Tibial nerve (tissue), 4 donors: ENCODE measurements around the gene MRPL47. TPM values are rescaled to one million over a fixed set of nuclear protein-coding genes. Genes with fewer than 3 reads are reported as not detected.
A peak's percentile ranks its signal among the peaks of the same experiment; 100 is the strongest.

ENCODE experiments used
- DNase-seq, 2 donors: peaks; one replicate each; pipeline ENCODE4 v3.0.0-alpha.2; 2019; ENCODE audit warnings: low spot score in 2 of 2
- H3K27ac ChIP-seq, 4 donors: fragments of 200-600 bp; sonication (generic) in 3 of 4; one replicate each; pipeline ENCODE4 v1.5.1; 2017 to 2019; ENCODE audit warnings: mild to moderate bottlenecking in 1 of 4
- H3K27me3 ChIP-seq, 2 donors: fragments of 200-600 bp; sonication (generic) in 1 of 2; one replicate each; pipeline versions ENCODE4 v1.5.1 to v1.6.0; 2017 to 2019
- H3K36me3 ChIP-seq, 3 donors: fragments of 200-600 bp; sonication (generic); one replicate each; pipeline ENCODE4 v1.5.1; 2018 to 2019
- H3K4me1 ChIP-seq, 4 donors: fragments of 200-600 bp; sonication (generic) in 3 of 4; one replicate each; pipeline ENCODE4 v1.5.1; 2017 to 2019
- H3K4me3 ChIP-seq, 4 donors: fragments of 200-600 bp; sonication (generic) in 3 of 4; one replicate each; pipeline ENCODE4 v1.5.1; 2017 to 2019; ENCODE audit warnings: mild to moderate bottlenecking in 1 of 4, moderate library complexity in 1 of 4
- H3K9me3 ChIP-seq, 4 donors: fragments of 200-600 bp; sonication (generic) in 3 of 4; one replicate each; pipeline ENCODE4 v1.5.1; 2017 to 2019
- CTCF ChIP-seq, 5 experiments: fragments of 200-600 bp in 3 of 5; fragments of 450-650 bp in 2 of 5; sonication (generic) in 3 of 5; IDR thresholded peaks; one replicate each; pipeline ENCODE4 v1.5.1; 2016 to 2019; ENCODE audit warnings: antibody characterized with exemption in 5 of 5, mild to moderate bottlenecking in 3 of 5, moderate library complexity in 2 of 5
- EP300 ChIP-seq, 2 donors: sonication (generic); formaldehyde crosslinking; IDR thresholded peaks; one replicate each; pipeline ENCODE4 v1.6.1; 2017; ENCODE audit warnings: antibody characterized with exemption in 2 of 2, mild to moderate bottlenecking in 1 of 2
- POLR2A ChIP-seq, 2 donors: fragments of 450-650 bp; IDR thresholded peaks; one replicate each; pipeline ENCODE4 v1.6.1; 2017; ENCODE audit warnings: antibody characterized with exemption in 2 of 2, mild to moderate bottlenecking in 2 of 2, moderate library complexity in 2 of 2
- WGBS, 2 donors: methylation state at CpG; one replicate each; pipeline ENCODE4 v1.1.5; 2018; 5-methylcytosine and 5-hydroxymethylcytosine counted together
- total RNA-seq, 4 donors: library from RNA; depleted of rRNA; stranded (reverse); fragments of >200 nt; gene quantifications; one replicate each; pipeline ENCODE4 v1.1.0, GENCODE V29; 2016

MRPL47 gene
- total RNA-seq, 4 donors from 2014 or later, result 14.9 to 22.2 (median 21.0) TPM

DNA sequence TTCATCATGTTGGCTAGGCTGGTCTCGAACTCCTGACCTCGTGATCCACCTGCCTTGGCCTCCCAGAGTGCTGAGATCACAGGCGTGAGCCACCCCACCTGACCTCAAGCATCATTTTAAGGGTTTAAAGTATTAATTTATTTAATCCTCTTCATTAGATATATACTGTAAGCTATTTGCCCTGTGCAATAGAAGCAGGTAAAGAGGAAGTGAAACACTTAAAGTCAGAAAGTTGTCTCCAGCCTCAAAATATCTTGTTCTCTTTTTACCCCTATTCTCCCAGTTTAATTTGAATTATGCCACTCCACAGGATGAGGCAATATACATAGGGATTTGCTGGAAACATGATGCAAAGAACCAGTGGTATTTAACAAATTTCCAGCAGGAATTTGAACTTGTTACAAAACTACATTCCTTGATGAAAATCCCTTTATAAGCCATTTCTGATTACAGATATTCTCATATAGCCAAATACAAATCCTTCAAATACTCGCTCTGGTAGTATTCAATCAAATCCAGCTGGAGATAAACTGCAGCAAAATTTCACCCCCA is 2.2 kb upstream of the MRPL47 start:
- 92 to 96% methylated on average over 4 of the region's 4 CpGs for WGBS, 2 donors
- TF ChIP-seq POLR2A (IDR thresholded peaks at IDR 0.05) (no peak), CTCF (IDR thresholded peaks at IDR 0.05) (no peak), EP300 (IDR thresholded peaks at IDR 0.05) (no peak)
- peaks cover 0 to 40% (median 7%) of the 10 kb centered on the region in 4 donors for H3K4me1 ChIP-seq
- no peaks in the 10 kb centered on the region for H3K27me3 ChIP-seq
- peaks cover 0 to 9% (median 0%) of the 10 kb centered on the region in 3 donors for H3K36me3 ChIP-seq
- H3K4me3 ChIP-seq, result no peak overlapping the region
- DNase-seq, result no peak
- no peak overlapping the region for H3K27ac ChIP-seq
- no peaks in the 10 kb centered on the region for H3K9me3 ChIP-seq

DNA sequence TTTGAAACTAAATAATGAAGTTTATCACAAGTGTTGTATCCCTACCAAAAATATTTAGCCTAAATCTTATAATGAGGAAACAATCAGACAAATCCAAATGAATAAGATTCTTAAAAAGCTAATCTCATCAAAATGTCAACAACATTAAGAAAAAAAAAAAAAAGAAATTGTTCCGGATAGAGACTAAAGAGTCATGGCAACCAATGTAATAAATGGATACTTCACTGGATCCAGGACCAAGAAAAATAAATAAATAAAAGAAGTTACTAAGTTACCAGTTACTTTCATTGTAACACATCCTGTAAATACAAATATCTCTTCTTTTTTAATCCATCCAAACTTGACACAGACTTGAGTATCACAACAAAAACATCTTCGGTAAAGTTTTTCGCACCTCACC is 607 bp downstream of the MRPL47 start:
- no peak for DNase-seq
- TF ChIP-seq CTCF (IDR thresholded peaks at IDR 0.05) (no peak), EP300 (IDR thresholded peaks at IDR 0.05) (no peak), POLR2A (IDR thresholded peaks at IDR 0.05) (no peak)
- Histone ChIP-seq H3K4me1 (peaks cover 0 to 40% (median 7%) of the 10 kb centered on the region in 4 donors), H3K27me3 (no peaks in the 10 kb centered on the region), H3K9me3 (no peaks in the 10 kb centered on the region), H3K27ac (peak overlapping the region; percentile 75 to 93 (median 90)), H3K36me3 (peaks cover under 1 to 32% (median 3%) of the 10 kb centered on the region in 3 donors), H3K4me3 (peak overlapping the region; percentile 77 to 84 (median 78))
- 1 to 2% methylated on average over 3 of the region's 3 CpGs for WGBS, 2 donors

DNA sequence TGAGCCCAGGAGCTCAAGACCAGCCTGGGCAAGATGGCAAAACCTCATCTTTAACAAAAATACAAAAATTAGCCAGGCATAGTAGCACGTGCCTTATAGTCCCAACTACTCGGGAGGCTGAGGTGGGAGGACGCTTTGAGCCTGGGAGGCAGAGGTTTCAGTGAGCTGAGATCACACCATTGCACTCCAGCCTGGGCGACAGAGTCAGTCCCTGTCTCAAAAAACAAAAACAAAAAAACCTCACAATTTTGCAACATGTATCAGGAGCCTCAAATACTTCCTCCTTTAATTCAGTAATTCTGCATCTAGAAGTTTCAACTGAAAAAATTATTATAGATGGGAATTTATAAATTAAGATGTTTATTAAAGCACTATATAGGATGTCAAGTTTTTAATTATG is 1.1 kb downstream of the MRPL47 start:
- no peaks in the 10 kb centered on the region for H3K9me3 ChIP-seq
- H3K4me1 ChIP-seq, result peaks cover 0 to 40% (median 7%) of the 10 kb centered on the region in 4 donors
- H3K36me3 ChIP-seq, result peaks cover 3 to 37% (median 6%) of the 10 kb centered on the region in 3 donors
- no peak for TF ChIP-seq CTCF (IDR thresholded peaks at IDR 0.05)
- no peak for TF ChIP-seq EP300 (IDR thresholded peaks at IDR 0.05)
- TF ChIP-seq POLR2A (IDR thresholded peaks at IDR 0.05), result no peak
- no peak overlapping the region for H3K27ac ChIP-seq
- 73 to 81% methylated on average over 4 of the region's 4 CpGs for WGBS, 2 donors
- no peaks in the 10 kb centered on the region for H3K27me3 ChIP-seq
- H3K4me3 ChIP-seq, result peak overlapping the region in 3 of 4 donors; percentile 77 to 84 (median 78)
- DNase-seq, result no peak

- TF ChIP-seq POLR2A (IDR thresholded peaks at IDR 0.05), result no peak
- TF ChIP-seq CTCF (IDR thresholded peaks at IDR 0.05), result no peak
- no peak for TF ChIP-seq EP300 (IDR thresholded peaks at IDR 0.05)
- H3K9me3 ChIP-seq, result no peaks in the 10 kb centered on the region
- DNase-seq, result no peak
- H3K36me3 ChIP-seq, result peaks cover 6 to 75% (median 11%) of the 10 kb centered on the region in 3 donors
- H3K4me3 ChIP-seq, result no peak overlapping the region
- H3K27me3 ChIP-seq, result no peaks in the 10 kb centered on the region
- peaks cover 0 to 18% (median 3%) of the 10 kb centered on the region in 4 donors for H3K4me1 ChIP-seq
- 93 to 98% methylated on average over 4 of the region's 4 CpGs for WGBS, 2 donors
- no peak overlapping the region for H3K27ac ChIP-seq
Observed at GRCh38 chr3:179599531-179599930, 4.9 kb downstream of the MRPL47 start.

GRCh38 chr3:179591313-179591712 is 13.1 kb downstream of the MRPL47 start:
- Histone ChIP-seq H3K9me3 (no peaks in the 10 kb centered on the region), H3K36me3 (peaks cover 0 to 100% (median 32%) of the 10 kb centered on the region in 3 donors), H3K4me1 (no peaks in the 10 kb centered on the region), H3K27me3 (no peaks in the 10 kb centered on the region), H3K4me3 (no peak overlapping the region), H3K27ac (no peak overlapping the region)
- DNase-seq, result no peak
- WGBS, 2 donors, result 64 to 67% methylated on average over 1 of the region's 1 CpG
- no peak for TF ChIP-seq CTCF (IDR thresholded peaks at IDR 0.05)
- no peak for TF ChIP-seq EP300 (IDR thresholded peaks at IDR 0.05)
- no peak for TF ChIP-seq POLR2A (IDR thresholded peaks at IDR 0.05)
